Fibroblast of villous mesenchyme (primary cell): ENCODE results near the gene PDE6A. TPM values are rescaled to one million over a fixed set of nuclear protein-coding genes. Genes with fewer than 3 reads are reported as not detected.

ENCODE experiments used
- DNase-seq: peaks from one replicate; pipeline ENCODE4 v3.0.0-alpha.2; 2010; ENCODE audit warnings: low read depth
- H3K4me3 ChIP-seq: 2 replicates; pipeline ENCODE4 v1.5.1; 2011; ENCODE audit warnings: low read depth, mild to moderate bottlenecking, low read length
- total RNA-seq: library from RNA; depleted of rRNA; stranded (reverse); fragments of >200 nt; gene quantifications from 2 replicates; pipeline ENCODE4 v1.2.3, GENCODE V29; 2012
- TF ChIP-seq, protein P1 (sequence below): IDR thresholded peaks from 2 replicates; pipeline ENCODE4 v1.5.1; 2012; ENCODE audit warnings: low read depth, mild to moderate bottlenecking, low read length; ENCODE audit not compliant: insufficient read depth

PDE6A gene
- total RNA-seq, 1 donor: under 0.01 TPM

DNA sequence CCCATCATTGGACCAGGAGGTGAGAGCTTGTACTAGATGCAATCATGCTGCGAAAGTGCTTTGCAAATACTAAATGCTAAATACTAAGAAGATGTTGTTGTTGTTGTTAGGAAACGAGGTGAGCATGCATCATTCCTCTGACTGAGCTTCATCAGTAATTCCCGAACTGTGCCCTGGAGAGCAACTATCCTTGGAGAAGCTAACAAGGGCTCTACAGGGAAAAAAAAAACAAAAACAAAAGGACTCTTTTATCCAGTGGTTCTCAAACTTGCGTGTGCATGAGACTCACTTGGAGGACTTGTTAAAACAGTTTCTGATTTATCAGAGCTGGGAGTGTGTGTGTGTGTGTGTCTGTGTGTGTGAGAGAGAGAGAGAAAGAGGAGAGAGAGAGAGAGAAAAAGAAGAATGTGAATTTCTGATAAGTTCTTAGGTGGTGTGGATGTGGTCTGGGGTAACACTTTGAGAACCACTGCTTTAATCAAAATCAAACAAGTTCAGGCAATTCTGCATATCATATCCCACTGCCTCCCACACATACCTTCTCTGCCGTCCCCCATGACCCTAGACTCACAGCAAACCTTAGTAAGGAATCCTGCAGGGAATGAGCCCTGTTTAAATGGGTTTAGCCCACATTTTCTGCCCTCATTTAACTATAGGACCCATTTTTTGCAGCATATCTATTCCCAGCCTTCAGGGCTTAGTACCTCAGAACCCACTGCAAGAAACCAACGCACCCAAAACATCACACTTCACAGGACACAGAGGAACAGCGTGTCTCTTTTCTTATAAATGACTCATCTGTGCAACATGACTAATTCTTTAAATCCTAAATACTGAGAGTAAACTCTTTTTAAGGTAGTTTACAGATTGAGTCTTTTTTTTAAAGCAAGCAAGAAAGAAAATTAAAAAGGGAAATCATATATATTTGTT, 48.9 kb downstream of the PDE6A start:
- TF ChIP-seq, protein P1, sequence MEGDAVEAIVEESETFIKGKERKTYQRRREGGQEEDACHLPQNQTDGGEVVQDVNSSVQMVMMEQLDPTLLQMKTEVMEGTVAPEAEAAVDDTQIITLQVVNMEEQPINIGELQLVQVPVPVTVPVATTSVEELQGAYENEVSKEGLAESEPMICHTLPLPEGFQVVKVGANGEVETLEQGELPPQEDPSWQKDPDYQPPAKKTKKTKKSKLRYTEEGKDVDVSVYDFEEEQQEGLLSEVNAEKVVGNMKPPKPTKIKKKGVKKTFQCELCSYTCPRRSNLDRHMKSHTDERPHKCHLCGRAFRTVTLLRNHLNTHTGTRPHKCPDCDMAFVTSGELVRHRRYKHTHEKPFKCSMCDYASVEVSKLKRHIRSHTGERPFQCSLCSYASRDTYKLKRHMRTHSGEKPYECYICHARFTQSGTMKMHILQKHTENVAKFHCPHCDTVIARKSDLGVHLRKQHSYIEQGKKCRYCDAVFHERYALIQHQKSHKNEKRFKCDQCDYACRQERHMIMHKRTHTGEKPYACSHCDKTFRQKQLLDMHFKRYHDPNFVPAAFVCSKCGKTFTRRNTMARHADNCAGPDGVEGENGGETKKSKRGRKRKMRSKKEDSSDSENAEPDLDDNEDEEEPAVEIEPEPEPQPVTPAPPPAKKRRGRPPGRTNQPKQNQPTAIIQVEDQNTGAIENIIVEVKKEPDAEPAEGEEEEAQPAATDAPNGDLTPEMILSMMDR: no peak
- peak; percentile 52 for DNase-seq
- H3K4me3 ChIP-seq: no peak overlapping the region

DNA sequence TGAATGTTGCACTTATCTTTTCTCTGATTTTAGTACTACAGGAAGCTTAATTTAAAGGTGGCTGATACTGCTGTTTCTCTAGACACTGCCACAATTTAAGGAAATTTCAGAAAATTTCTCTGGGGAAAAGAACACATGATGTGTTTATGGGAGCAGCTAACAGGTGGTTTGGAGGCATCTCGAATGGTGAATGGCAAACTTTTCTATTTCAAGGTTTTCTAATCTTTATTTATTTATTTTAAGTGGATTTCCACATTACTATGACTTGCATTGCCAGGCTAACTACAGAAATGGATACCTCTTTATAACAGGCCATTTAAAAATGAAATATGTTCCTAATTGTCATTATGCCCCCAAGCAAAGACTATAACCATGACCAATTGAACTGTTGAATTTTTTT, 50.4 kb downstream of the PDE6A start:
- TF ChIP-seq, protein P1: no peak
- no peak overlapping the region for H3K4me3 ChIP-seq
- DNase-seq: no peak

DNA sequence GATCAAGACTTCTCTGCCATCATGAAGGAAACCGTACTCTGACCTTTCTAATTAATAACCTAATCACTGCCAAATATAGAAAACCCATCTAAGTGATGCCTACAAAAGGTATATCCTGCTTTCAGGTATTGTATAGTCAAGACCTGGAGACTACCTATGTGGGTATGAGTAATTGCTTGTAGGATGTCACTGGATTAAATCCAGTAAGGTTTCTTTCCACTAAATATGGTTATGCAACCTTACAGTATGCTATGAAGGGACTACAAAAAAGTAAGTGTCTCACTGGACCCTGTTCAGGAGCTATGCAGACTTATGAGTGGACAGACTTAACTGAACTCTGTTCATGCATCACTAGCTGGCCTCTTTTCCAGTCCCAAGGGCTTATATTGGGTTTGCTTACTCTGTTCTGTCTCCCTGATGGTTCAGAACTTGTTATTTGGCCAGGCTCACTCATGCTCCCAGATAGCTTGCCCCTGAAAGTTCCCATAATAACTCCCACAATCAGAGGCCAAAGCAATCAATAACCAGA, 51.1 kb downstream of the PDE6A start:
- DNase-seq: no peak
- TF ChIP-seq, protein P1: no peak
- no peak overlapping the region for H3K4me3 ChIP-seq

DNA sequence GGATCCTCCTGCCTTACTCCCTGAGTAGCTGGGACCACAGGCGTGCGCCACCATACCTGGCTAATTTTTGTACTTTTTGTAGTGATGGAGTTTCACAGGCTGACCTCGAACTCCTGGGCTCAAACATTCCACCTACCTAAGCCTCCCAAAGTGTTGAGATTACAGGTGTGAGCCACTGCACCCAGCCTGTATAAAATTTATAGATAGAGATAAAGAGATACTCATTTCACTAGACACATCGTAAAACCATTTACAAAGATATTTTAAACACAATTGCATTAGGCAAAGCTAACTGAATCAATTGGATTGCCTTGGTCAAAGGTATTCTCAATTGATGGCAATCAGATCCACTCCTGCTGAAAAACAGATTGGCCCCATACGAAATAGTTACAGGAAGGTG, 52.0 kb downstream of the PDE6A start:
- TF ChIP-seq, protein P1: no peak
- H3K4me3 ChIP-seq: no peak overlapping the region
- no peak for DNase-seq

DNA sequence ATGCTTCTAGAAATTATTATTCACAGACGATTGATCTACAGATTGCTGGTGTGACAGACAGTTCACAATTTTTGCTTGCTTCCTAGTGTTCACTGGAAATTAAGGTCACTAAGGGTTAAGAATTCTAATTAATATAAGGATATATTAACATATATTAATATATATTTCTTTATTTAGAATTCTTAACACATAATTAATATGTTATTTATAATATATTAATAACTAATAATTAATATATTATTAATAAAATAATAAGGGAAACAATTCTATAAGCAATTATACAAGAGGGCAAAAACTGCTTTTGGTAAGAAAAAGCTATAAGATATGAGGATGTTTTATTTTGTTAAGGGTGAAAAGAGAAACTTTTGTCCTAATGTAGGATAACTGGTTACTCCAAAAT, 56.3 kb downstream of the PDE6A start:
- TF ChIP-seq, protein P1: no peak
- no peak for DNase-seq
- no peak overlapping the region for H3K4me3 ChIP-seq

DNA sequence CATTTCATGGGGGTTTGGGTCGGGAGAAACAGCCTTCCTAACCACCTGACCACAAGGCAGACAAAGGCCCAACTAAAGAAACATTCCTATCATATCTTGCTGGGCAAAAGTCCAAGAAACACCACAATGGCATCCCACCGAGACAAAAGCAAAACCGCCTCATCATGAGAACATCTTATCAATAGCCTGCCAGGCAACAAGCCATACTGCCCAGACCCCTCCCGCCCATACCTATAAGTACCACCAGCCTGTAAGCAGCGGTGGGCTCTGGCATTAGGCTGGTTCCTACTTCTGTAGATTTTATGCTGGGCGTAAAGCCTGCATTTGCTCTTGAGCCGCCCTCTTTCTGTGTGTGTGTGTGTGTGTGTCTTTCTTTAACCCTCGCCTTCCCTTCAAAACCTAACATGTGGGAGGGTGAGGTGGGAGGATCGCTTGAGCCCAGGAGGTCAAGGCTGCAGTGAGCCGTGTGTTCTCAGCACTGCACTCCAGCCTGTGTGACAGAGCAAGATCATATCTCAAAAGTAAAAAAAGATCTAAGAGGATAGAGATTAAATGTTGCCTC, 56.9 kb downstream of the PDE6A start:
- H3K4me3 ChIP-seq: no peak overlapping the region
- DNase-seq: peak; percentile 65
- TF ChIP-seq, protein P1: no peak
